NCI-H2107 treated with DMSO at 0.1 percent for 48 hours (cell line): Measurements from ENCODE around the gene ABR.

ENCODE experiments used
- DNase-seq: peaks from one replicate; lab custom pipeline; 2025; ENCODE audit not compliant: unreplicated experiment; lab: John Stamatoyannopoulos, UW

Gene ABR

GRCh38 chr17:1179818-1180742 is at the start of gene ABR:
TSS of gene ABR (minus strand) at chr17:1179981. CDS start at chr17:1179727, 254 bp downstream.
- DNase-seq = no peak

- DNase-seq = no peak
These were observed 49.6 kb upstream of the ABR start for GRCh38 chr17:1229349-1229899.

- no peak for DNase-seq
These were observed 49.1 kb upstream of the ABR start for GRCh38 chr17:1228781-1229348.

- DNase-seq = no peak
These were observed 48.4 kb upstream of the ABR start for GRCh38 chr17:1227917-1228780.

GRCh38 chr17:1227365-1227764 is 47.6 kb upstream of the ABR start:
- DNase-seq = no peak

- DNase-seq = no peak
These were observed 46.5 kb upstream of the ABR start for GRCh38 chr17:1226308-1226707.

- DNase-seq = no peak
These were observed 44.5 kb upstream of the ABR start for GRCh38 chr17:1224330-1224729.

- no peak for DNase-seq
These were observed 43.9 kb upstream of the ABR start for GRCh38 chr17:1223662-1224061.

GRCh38 chr17:1222321-1222720 is 42.5 kb upstream of the ABR start:
- DNase-seq = no peak

GRCh38 chr17:1221209-1221608 is 41.4 kb upstream of the ABR start:
- no peak for DNase-seq

GRCh38 chr17:1220346-1220745 is 40.6 kb upstream of the ABR start:
- DNase-seq = no peak

GRCh38 chr17:1217089-1217385 is 37.3 kb upstream of the ABR start:
- no peak for DNase-seq

GRCh38 chr17:1216217-1217088 is 36.7 kb upstream of the ABR start:
- DNase-seq = no peak

GRCh38 chr17:1212946-1213345 is 33.2 kb upstream of the ABR start:
- DNase-seq = no peak

- DNase-seq = no peak
These were observed 31.5 kb upstream of the ABR start for GRCh38 chr17:1211287-1211686.

GRCh38 chr17:1208966-1209365 is 29.2 kb upstream of the ABR start:
- no peak for DNase-seq

- no peak for DNase-seq
These were observed 26.4 kb upstream of the ABR start for GRCh38 chr17:1206026-1206777.

- no peak for DNase-seq
These were observed 24.1 kb upstream of the ABR start for GRCh38 chr17:1203967-1204291.

- DNase-seq = no peak
These were observed 23.6 kb upstream of the ABR start for GRCh38 chr17:1203111-1203966.
